COLO668 (cell line): Measurements from ENCODE around the gene DHRS7B.
A peak's percentile ranks its signal among the peaks of the same experiment; 100 is the strongest.
"Not testable (repeated sequence)": the region's sequence is repeated elsewhere in the genome, so short reads cannot be mapped to it uniquely, and the experiment has no call there.

ENCODE experiments used
- DNase-seq: peaks from one replicate; lab custom pipeline; 2025; ENCODE audit not compliant: unreplicated experiment; lab: John Stamatoyannopoulos, UW

Gene DHRS7B

DNA sequence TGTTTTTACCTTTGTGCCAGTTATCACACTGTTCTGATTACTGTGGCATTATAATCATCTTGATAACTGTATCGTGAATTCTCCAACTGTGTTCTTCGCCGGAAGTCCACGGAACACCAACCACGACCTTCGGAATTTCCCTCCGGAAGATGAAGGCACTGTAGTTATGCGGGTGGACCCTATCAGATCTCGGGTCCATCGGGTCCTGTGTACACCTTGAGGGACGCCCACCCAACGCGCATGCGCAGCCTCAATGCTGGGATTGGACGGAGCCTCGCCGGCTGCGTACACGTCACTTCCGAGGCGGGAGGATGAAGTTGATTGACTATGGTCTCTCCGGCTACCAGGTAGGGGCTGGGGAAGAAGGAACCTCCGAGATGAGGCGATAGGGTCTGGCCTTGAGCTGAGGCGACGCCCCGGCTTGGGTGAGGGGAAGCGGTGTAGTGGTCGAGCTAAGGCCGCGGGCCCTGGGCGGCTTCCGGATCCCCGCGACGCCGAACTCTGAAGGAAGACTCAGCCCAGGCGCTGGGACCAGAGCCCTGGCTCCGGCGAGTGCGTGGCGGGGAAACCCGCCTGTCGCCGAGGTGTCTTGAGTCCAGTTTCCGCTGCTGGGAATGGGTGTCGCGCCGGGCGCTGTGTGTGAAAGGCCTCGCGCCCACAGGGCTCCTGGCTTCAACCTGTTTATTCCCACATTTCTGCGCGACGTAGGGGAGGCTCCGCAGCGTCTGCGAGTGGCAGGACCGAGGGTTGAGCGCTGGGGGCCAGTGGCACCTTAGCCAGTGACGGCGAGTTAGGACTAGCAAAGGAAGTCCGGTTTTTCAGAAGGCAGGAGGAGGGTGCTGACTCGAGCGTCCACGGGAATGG lies at the start of gene DHRS7B:
TSS of gene DHRS7B (plus strand) at position 320 of the 864 bp plus-strand sequence. CDS start at position 328, 8 bp downstream.
- peak; percentile 95 for DNase-seq

DNA sequence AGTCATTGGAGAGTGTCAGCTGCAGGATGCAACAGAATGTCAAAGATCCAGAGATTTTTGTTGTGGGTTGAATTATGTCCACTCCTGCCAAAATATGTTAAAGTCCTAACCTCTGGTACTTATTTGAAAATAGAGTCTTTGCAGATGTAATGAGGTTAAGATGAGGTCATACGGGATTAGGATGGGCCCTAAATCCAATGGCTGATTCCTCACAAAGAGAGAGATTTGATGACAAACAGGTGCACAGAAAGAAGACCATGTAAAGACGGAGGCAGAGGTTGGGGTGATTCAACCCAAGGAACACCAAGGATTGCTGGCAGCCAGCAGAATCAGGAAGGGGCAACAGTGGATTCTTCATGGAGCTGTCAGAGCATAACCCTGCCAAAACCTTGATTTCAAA lies 49.5 kb upstream of the DHRS7B start:
- DNase-seq: no peak

- DNase-seq: no peak
Observed at GRCh38 chr17:21078016-21078780, 48.6 kb upstream of the DHRS7B start.

GRCh38 chr17:21079196-21079595 lies 47.6 kb upstream of the DHRS7B start:
- DNase-seq: no peak

GRCh38 chr17:21082001-21082436 lies 44.7 kb upstream of the DHRS7B start:
- DNase-seq: no peak

DNA sequence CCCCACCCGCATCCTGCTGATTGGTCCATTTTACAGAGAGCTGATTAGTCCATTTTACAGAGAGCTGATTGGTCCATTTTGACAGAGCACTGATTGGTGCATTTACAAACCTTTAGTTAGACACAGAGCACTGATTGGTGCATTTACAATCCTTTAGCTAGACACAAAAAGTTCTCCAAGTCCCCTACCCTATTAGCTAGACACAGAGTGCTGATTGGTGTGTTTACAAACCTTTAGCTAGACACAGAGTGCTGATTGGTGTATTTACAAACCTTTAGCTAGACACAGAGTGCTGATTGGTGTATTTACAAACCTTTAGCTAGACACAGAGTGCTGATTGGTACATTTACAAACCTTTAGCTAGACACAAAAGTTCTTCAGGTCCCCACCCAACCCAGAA lies 41.5 kb upstream of the DHRS7B start:
- DNase-seq: not testable (repeated sequence)

DNA sequence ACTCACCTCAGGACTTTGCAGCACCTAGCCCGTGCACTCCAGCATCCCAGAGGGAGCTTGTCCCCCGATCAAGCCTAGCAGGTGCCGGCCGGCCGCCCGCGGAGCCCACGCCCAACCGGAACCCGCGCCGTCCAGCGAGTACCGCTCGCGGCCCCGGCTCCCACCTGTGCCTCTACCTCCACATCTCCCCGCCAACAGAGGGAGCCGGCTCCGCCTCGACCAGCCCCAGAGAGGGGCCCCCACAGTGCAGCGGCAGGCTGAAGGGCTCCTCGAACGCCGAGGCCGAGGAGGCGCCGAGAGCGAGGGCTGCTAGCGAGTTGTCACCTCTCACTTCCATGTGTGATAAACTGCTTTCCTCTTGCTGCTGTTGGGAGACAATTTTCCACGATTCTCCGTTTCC lies 41.1 kb upstream of the DHRS7B start:
- DNase-seq: no peak

- no peak for DNase-seq
Observed at GRCh38 chr17:21089145-21089544, 37.6 kb upstream of the DHRS7B start.

DNA sequence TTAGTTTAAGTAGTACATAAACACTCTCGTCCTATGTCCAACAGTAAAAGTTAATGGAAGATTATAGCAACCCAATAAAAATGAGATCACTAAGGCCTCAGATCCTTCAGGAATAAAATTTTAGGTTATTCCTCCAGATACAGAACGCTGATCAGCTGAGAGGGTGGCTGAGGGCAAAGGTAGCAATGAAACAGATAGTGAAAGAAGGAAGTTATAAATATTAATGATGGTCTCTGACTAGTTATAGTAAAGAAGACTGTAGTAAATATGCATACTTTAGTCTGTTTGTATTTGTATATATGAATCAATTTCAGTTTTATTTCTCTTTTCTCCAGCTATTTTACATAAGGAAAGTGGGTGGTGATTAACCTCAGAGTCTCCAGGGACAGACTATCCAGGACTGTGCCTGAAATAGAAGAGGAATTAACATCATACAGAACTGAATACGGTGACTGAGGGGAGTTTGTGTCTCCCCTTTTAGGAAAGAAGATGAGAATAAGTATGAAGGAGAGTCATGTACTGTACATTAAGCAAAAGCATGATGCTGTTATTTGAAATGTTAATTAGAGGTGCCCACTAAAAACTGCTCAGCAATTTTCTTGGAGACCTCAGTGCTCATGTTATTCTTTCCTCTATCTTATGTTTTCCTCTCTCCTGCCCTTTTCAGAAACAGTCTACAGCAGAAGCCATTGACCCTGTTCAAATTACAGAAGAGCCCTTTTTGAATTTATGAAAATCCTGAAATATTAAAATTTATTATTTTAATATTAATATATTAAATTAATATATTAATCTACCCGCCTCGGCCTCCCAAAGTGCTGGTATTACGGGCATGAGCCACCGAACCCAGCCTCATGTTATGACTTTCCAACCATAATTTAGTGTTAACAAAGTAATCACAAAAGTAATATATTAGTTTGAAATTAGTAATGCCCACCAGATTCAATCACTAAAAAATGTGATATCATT lies 36.5 kb upstream of the DHRS7B start:
- no peak for DNase-seq

GRCh38 chr17:21090902-21091618 lies 35.7 kb upstream of the DHRS7B start:
- no peak for DNase-seq

DNA sequence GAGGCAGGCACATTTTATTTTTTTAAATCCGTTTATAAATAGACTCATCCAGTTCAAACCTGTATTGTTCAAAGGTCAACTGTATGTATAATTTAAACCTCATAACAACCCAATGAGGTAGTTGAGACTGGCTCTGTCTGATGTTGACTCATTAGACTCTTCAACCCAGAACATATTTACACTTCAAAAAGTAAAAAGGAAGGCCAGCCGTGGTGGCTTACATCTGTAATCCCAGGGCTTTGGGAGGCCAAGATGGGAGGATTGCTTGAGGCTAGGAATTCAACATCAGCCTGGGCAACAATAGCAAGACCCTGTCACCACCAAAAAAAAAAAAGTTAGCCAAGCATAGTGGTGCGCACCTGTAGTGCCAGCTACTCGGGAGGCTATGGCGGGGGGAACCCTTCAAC lies 32.5 kb upstream of the DHRS7B start:
- DNase-seq: peak; percentile 17

DNA sequence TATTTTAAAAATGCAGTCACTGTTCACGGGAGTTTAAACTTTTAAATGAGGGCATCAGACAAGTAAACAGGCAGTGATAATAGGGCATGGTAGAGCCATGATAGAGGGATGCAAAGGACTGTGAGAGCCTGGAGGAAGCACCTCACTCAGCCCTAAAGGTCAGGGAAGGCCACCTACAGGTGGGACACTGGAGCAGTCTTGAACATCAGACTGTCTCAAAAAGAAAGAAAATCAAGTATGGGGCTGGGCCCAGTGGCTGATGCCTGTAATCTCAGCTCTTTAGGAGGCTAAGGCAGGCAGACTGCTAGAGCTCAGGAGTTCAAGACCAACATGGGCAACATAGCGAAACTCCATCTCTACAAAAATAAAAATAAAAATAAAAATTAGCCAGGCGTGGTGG lies 31.0 kb upstream of the DHRS7B start:
- no peak for DNase-seq

- DNase-seq: no peak
Observed at GRCh38 chr17:21096874-21097273, 29.9 kb upstream of the DHRS7B start.

GRCh38 chr17:21098934-21099689 lies 27.7 kb upstream of the DHRS7B start:
- peak; percentile 72 for DNase-seq

DNA sequence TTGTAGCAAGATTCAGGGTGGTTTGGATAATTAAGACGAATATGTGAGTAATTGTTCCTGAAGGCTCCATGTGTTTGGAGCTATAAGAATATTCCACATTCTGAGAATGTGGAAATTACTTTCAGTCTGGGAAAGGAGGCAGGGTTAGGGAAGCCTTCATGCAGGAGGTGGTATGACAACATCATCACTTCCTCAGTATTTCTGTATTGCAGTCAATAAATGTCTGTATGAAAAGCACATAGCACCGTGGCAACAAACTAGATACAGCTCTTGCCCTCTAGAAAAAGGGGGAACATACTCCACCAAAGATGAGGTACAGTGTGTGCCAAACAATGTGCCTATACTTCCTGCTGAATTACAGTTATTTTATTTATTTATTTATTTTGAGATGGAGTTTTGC lies 26.1 kb upstream of the DHRS7B start:
- DNase-seq: no peak

GRCh38 chr17:21104608-21105007 lies 22.2 kb upstream of the DHRS7B start:
- no peak for DNase-seq

GRCh38 chr17:21105064-21105894 lies 21.5 kb upstream of the DHRS7B start:
- no peak for DNase-seq

DNA sequence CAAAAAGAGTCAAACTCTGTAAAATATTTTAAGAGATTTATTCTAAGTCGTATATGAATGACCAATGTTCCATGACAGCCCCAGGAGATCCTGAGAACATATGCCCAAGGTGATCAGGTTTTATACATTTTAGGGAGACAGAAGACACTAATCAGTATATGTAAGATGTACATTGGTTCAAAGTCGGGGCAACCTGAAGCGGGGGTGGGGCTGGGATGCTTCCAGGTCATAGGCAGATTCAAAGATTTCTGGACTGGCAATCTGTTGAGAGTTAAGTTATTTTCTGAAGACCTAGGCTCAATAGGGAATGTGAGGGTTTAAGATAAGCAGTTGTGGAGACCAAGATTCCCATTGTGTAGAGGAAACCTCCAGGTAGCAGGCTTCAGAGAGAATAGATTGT lies 20.4 kb upstream of the DHRS7B start:
- no peak for DNase-seq
